Lung (tissue), 12 donors: ENCODE measurements around the gene TBXT. TPM values are rescaled to one million over a fixed set of nuclear protein-coding genes. Genes with fewer than 3 reads are reported as not detected.

ENCODE experiments used
- ATAC-seq: fragments of 200-7000 bp; cut with Tn5 transposase; one replicate; pipeline ENCODE4 v1.9.1; 2020; ENCODE audit warnings: moderate number of reproducible peaks; ENCODE audit not compliant: insufficient read depth, low FRiP score
- DNase-seq, 3 donors: peaks; one replicate each; pipeline ENCODE4 v3.0.0-alpha.2; 2013 to 2017
- H3K27ac ChIP-seq, 2 donors: one replicate each; pipeline ENCODE4 v1.5.1; 2013; ENCODE audit warnings: mild to moderate bottlenecking in 2 of 2, moderate library complexity in 2 of 2, control low read depth in 1 of 2, inconsistent platforms in 1 of 2, low read depth in 1 of 2, low read length in 1 of 2
- H3K27me3 ChIP-seq, 3 donors: one replicate each; pipeline ENCODE4 v1.5.1; 2013; ENCODE audit warnings: low read length in 2 of 3; ENCODE audit not compliant: control insufficient read depth in 3 of 3, insufficient read depth in 3 of 3
- H3K36me3 ChIP-seq, 4 donors: one replicate each; pipeline ENCODE4 v1.5.1; 2013; ENCODE audit warnings: low read length in 4 of 4, mild to moderate bottlenecking in 1 of 4, moderate library complexity in 1 of 4; ENCODE audit not compliant: control insufficient read depth in 4 of 4, insufficient read depth in 4 of 4
- H3K4me1 ChIP-seq, 5 donors: one replicate each; pipeline ENCODE4 v1.5.1; 2013; ENCODE audit warnings: low read length in 5 of 5, mild to moderate bottlenecking in 2 of 5, moderate library complexity in 1 of 5; ENCODE audit not compliant: control insufficient read depth in 5 of 5, insufficient read depth in 5 of 5
- H3K4me3 ChIP-seq: one replicate; pipeline ENCODE4 v1.5.1; 2013; ENCODE audit warnings: mild to moderate bottlenecking, control low read depth, moderate library complexity
- H3K9ac ChIP-seq, 2 donors: one replicate each; pipeline ENCODE4 v1.5.1; 2013; ENCODE audit warnings: low read length in 2 of 2, control low read depth in 1 of 2; ENCODE audit not compliant: insufficient read depth in 1 of 2
- H3K9me3 ChIP-seq, 4 donors: one replicate each; pipeline ENCODE4 v1.5.1; 2013; ENCODE audit warnings: low read length in 3 of 4, mild to moderate bottlenecking in 1 of 4, moderate library complexity in 1 of 4; ENCODE audit not compliant: control insufficient read depth in 4 of 4, insufficient read depth in 3 of 4
- CTCF ChIP-seq: IDR thresholded peaks from 2 replicates; pipeline ENCODE4 v1.5.1; 2012; ENCODE audit warnings: mild to moderate bottlenecking; ENCODE audit errors: control extremely low read depth, extremely low read depth
- WGBS, 2 donors: extraction: QIAGEN DNeasy Blood & Tissue Kit; methylation state at CpG; one replicate each; pipeline ENCODE4 v1.1.7; 2013; 5-methylcytosine and 5-hydroxymethylcytosine counted together
- polyA plus RNA-seq, 2 donors: library from polyadenylated mRNA; stranded (reverse); fragments of 200-250 nt; gene quantifications; one replicate each; pipeline ENCODE4 v1.2.1, GENCODE V29; 2013
- total RNA-seq, 2 donors: library from RNA; depleted of rRNA in 1 of 2; stranded (reverse); fragments of >200 nt in 1 of 2; gene quantifications; one replicate each; pipeline ENCODE4 v1.2.1, GENCODE V29; 2014 to 2021
- donor health status: control.
- donor health status: control.
- donor health status: Bipolar disorder and iron deficiency.
- donor health status: healthy.
- donor health status: DM: yes; HTN: yes; CAD: no.

The TBXT gene
- total and polyA plus RNA-seq, 4 donors: not detected

DNA sequence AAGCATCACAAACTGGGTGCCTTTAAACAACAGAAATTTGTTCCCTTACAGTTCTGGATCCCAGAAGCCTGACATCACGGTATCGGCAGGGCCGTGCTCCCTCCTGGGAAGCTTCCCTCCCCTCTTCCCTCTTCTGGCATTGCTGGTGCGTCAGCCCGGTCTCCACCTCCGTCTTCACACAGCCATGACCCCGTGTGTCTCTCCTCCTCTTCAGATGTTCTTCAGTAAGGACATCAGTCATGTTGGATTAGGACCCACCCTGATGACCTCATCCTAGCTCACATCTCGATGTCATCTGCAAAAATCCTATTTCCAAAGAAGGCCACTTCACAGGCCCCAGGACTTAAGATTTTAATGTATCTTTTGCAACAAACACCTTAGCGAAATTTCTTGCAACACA, 38.4 kb upstream of the TBXT start:
- no peak for ATAC-seq
- Histone ChIP-seq H3K4me3 (no peak overlapping the region), H3K9me3 (peaks cover 0 to 2% (median 0%) of the 10 kb centered on the region in 4 donors), H3K36me3 (no peaks in the 10 kb centered on the region), H3K27me3 (no peaks in the 10 kb centered on the region), H3K9ac (no peak overlapping the region), H3K4me1 (no peaks in the 10 kb centered on the region), H3K27ac (no peak overlapping the region)
- no peak for DNase-seq
- TF ChIP-seq CTCF: no peak
- 80 to 87% methylated on average over 9 of the region's 9 CpGs for WGBS, 2 donors

GRCh38 chr6:166204852-166205650, 37.4 kb upstream of the TBXT start:
- H3K4me3 ChIP-seq: no peak overlapping the region
- no peak overlapping the region for H3K27ac ChIP-seq
- no peaks in the 10 kb centered on the region for H3K27me3 ChIP-seq
- peaks cover 0 to 2% (median 0%) of the 10 kb centered on the region in 4 donors for H3K9me3 ChIP-seq
- no peak for TF ChIP-seq CTCF
- no peaks in the 10 kb centered on the region for H3K36me3 ChIP-seq
- H3K4me1 ChIP-seq: no peaks in the 10 kb centered on the region
- ATAC-seq (no peak), DNase-seq (no peak)
- H3K9ac ChIP-seq: no peak overlapping the region
- WGBS, 2 donors: 78 to 89% methylated on average over 17 of the region's 17 CpGs

- Histone ChIP-seq H3K27me3 (no peaks in the 10 kb centered on the region), H3K4me1 (no peaks in the 10 kb centered on the region), H3K4me3 (no peak overlapping the region), H3K9ac (no peak overlapping the region), H3K9me3 (no peaks in the 10 kb centered on the region), H3K27ac (no peak overlapping the region), H3K36me3 (no peaks in the 10 kb centered on the region)
- TF ChIP-seq CTCF: no peak
- WGBS, 2 donors: 89 to 90% methylated on average over 14 of the region's 14 CpGs
- no peak for DNase-seq
- no peak for ATAC-seq
These were observed 36.1 kb upstream of the TBXT start for GRCh38 chr6:166203641-166204222.
